ENCODE data around the gene CFAP157.

Gene CFAP157

GRCh38 chr9:127706836-127707241 is at the start of gene CFAP157:
TSS of gene CFAP157 (plus strand) at chr9:127706988. CDS start at chr9:127707032, 44 bp downstream.
- no peak for DNase-seq (ENCODE audit: low read depth in 2 of 2)

DNA sequence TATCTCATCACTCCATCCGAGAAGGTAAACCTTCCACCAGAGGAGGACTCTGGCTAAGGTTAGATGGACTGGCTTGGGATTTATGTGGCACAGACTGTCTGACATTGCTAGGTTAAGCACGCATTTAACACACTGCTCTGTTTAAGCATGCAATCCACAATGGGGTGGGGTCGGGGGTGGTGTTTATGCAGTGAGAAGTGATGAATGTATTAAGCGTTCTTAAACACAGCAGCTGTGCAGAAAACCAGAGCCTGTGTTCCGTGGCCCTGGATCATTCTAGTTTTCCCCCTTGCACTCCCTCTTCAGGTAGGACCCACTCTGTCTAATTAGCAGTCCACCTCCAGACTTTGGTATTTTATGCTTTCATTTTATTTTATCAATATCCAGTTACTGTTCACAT is 48.4 kb upstream of the CFAP157 start:
- no peak for DNase-seq (ENCODE audit: low read depth in 2 of 2)

- no peak for DNase-seq (ENCODE audit: low read depth in 2 of 2)
Observed at GRCh38 chr9:127660886-127661741, 45.7 kb upstream of the CFAP157 start.

GRCh38 chr9:127662617-127663016 is 44.2 kb upstream of the CFAP157 start:
- DNase-seq (ENCODE audit: low read depth in 2 of 2), result no peak

DNA sequence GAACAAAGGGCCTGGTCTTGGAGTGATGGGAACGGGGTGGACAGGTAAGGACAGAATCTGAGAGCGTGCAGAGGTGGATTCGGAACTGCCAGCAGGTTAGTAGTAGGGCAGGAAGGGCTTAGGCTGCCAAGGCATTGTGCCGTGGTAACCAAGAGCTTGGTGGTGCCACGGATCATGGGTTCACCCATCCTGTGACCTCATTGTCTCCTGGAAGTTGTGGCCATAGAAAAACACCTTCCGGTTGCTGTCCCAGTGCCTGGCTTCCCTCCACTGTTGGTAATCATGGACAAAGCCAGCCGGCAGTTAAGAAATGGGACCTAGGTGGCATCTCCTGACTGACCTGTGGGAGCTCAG is 42.5 kb upstream of the CFAP157 start:
- no peak for DNase-seq (ENCODE audit: low read depth in 2 of 2)

GRCh38 chr9:127664678-127665507 is 41.9 kb upstream of the CFAP157 start:
- DNase-seq (ENCODE audit: low read depth in 2 of 2), result peak in 1 of 2 experiments; percentile 30

GRCh38 chr9:127667127-127667844 is 39.5 kb upstream of the CFAP157 start:
- no peak for DNase-seq (ENCODE audit: low read depth in 2 of 2)

GRCh38 chr9:127667906-127668305 is 38.9 kb upstream of the CFAP157 start:
- no peak for DNase-seq (ENCODE audit: low read depth in 2 of 2)

DNA sequence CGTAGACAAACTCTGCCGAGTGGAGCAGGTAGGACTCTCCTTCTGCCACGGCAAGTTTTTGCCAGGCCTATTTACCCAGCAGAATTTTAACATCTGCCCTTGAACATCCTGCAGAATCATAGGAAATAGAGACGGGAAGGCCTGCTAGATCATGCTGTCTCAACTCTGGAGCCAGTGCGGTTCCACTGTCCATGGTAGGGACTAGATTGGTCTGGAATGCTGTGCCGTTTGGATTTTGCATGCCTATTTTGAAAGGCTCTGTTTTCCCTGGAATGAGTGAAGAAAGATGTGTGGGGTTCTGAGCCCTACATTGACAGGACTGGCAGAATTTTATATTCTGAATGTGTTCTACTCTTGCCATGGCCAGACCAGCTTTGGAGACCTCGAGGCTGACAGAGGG is 33.6 kb upstream of the CFAP157 start:
- no peak for DNase-seq (ENCODE audit: low read depth in 2 of 2)

DNA sequence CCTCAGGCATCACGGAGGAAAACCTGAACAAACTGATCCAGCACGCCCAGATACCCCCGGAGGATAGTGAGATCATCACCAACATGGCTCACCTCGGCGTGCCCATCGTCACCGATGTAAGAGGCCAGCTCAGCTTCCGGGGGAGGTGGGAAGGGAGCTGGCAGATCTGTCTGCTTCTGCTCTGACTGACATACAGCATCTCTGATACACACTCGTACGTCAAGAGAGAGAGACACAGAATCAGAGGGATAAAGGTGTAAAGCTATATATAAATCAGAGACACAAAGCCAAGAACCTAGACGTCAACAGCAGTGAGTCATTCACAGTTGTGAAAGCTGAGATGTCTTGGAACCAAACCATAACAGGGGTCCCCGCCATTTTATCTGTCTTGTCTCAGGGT is 30.1 kb upstream of the CFAP157 start:
- DNase-seq (ENCODE audit: low read depth in 2 of 2), result no peak

DNA sequence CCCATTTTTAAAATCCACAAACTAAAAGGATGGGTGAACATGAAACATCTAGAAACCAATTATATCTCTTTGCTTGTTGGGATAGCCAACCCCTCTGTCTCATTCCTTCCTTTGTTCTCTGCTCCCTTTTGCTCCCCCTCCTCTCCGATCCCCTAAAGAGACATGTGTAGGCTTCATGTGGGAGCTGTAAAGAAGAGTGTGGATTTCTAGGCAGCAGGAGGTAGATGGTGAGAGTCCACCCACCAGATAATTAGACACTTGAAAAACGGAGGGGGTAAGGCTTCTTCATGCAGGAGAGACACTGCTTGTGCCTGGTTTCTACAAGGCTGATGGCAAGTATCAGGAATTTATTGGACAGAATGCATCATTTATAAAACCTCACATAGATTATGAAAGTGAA is 27.3 kb upstream of the CFAP157 start:
- no peak for DNase-seq (ENCODE audit: low read depth in 2 of 2)

GRCh38 chr9:127680226-127680625 is 26.6 kb upstream of the CFAP157 start:
- DNase-seq (ENCODE audit: low read depth in 2 of 2), result no peak

- no peak for DNase-seq (ENCODE audit: low read depth in 2 of 2)
Observed at GRCh38 chr9:127680846-127681245, 25.9 kb upstream of the CFAP157 start.

- DNase-seq (ENCODE audit: low read depth in 2 of 2), result no peak
Observed at GRCh38 chr9:127682351-127683136, 24.2 kb upstream of the CFAP157 start.

- peak in 1 of 2 experiments; percentile 10 for DNase-seq (ENCODE audit: low read depth in 2 of 2)
Observed at GRCh38 chr9:127683723-127684122, 23.1 kb upstream of the CFAP157 start.

DNA sequence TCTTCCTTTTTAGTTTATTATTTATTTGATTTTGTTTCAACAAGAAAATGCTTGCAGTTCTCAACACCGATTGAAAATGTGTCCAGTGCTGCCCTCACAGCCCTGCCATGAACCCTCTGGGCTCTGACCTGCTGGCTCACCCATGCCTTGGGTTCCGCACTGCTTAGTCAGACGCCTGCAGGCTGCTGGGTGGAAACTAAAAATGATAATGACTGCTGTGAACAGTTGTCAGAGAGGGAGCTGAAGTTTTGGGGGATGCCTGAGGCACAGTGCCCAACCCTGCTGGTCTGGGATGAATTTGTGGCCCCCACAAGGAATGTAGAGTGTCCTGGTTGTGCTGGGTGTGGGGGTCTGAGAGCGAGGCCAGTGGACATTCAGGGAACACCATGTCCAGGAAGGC is 22.2 kb upstream of the CFAP157 start:
- DNase-seq (ENCODE audit: low read depth in 2 of 2), result no peak

- no peak for DNase-seq (ENCODE audit: low read depth in 2 of 2)
Observed at GRCh38 chr9:127686461-127687393, 20.1 kb upstream of the CFAP157 start.

GRCh38 chr9:127689329-127690000 is 17.3 kb upstream of the CFAP157 start:
- DNase-seq (ENCODE audit: low read depth in 2 of 2), result no peak

- no peak for DNase-seq (ENCODE audit: low read depth in 2 of 2)
Observed at GRCh38 chr9:127690735-127691134, 16.1 kb upstream of the CFAP157 start.

- DNase-seq (ENCODE audit: low read depth in 2 of 2), result no peak
Observed at GRCh38 chr9:127692071-127692470, 14.7 kb upstream of the CFAP157 start.

All from fibroblast of skin of left biceps (primary cell).